Ammon's horn (tissue), 1 donor: Measurements from ENCODE around the gene ELOVL2.
"Not testable (repeated sequence)": the region's sequence is repeated elsewhere in the genome, so short reads cannot be mapped to it uniquely, and the experiment has no call there.

ENCODE experiments used
- DNase-seq: peaks from one replicate; pipeline ENCODE4 v3.0.0-alpha.2; 2016; ENCODE audit warnings: low spot score

The ELOVL2 gene

DNA sequence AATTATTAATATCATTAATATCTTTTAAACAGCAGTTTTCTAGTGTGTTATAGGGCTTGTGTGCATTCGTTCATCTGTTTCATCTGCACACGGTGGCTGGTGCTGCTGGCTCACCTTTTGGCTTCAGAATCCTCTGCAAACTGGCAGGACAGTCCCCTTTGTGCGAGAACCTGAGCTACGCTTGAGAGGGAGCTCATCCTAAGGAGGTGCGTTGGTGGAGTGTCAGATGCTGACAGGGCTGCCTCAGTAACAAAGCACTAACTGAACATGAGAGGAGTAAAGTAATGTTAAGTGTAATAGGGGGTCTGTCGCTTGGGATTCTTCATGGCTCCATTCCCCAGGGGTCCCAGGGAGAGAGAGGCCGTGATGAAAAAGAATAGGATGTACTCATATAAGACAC, 22.4 kb downstream of the ELOVL2 start:
- no peak for DNase-seq

- DNase-seq, result no peak
These were observed 23.1 kb downstream of the ELOVL2 start for GRCh38 chr6:11021003-11021402.

- no peak for DNase-seq
These were observed 25.9 kb downstream of the ELOVL2 start for GRCh38 chr6:11018225-11018624.

DNA sequence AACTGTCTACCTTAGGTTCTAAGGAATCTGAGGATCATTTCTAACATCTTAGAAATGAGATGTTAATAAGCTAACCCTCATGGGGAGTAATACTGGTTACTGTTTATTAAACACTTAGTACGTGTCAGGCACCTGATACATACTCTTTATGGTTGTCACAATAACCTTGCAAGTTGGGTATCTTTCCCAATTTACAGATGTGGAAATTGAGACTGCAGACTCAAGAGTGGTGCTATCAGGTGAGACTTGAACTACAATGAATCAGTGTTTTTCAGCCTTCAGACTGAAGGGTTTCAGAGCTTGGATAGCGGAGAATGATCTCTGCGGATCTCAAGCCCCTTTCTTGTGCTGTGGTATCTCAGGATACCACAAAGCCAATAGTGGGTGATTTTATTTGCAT, 27.0 kb downstream of the ELOVL2 start:
- no peak for DNase-seq

GRCh38 chr6:11016452-11016851, 27.7 kb downstream of the ELOVL2 start:
- DNase-seq, result no peak

- no peak for DNase-seq
These were observed 29.0 kb downstream of the ELOVL2 start for GRCh38 chr6:11015102-11015501.

DNA sequence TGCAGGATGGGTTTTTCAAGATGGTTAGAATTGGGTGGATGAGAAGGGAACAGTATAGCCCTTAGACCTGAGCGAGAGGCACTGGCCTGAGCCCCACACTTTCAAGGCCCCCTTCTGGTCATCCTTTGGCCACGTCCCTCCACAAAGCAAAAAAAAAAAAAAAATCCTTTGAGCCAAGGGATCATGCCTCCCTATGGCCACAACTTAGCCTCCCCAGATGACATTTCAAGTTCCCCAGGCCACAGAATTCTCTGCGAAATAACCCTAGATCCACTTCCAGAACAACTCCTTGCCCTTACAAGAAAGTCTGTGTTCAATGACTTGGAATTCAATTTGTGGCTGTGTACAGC, 30.4 kb downstream of the ELOVL2 start:
- DNase-seq, result no peak

DNA sequence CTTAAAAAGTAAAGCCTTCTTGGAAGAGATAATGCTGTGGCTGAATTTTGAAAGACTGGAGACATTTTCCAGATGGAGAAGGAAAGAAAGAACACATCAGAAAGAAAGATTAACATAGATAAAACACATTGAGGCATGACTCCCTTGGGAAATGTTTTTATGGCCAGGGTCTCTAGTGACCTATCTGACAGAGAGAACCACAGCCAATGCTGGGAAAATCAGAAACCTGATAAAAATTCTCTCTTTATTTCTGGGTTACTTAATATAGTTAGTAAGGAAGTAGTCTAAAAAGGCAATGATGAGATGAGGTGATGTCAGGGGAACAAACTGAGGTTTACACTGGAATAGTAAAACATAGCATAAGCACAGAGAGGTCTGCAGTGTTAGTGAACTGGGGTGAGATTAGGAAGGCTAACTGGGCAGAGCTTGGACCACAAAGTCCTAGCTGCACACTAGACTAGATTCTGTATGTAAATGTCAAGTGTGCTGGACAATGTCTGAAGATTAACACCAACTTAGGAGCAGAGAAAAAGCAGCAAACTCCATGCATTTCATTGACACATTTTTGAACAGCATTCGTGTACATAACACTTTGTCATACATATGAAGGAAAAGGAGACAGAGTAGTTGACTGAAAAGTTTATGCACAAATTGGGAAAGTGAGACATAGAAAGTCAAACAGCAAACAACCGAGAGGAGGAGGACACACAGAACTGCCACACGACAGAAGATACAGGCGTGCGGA, 31.0 kb downstream of the ELOVL2 start:
- no peak for DNase-seq

GRCh38 chr6:11012295-11012754, 31.8 kb downstream of the ELOVL2 start:
- DNase-seq, result no peak

DNA sequence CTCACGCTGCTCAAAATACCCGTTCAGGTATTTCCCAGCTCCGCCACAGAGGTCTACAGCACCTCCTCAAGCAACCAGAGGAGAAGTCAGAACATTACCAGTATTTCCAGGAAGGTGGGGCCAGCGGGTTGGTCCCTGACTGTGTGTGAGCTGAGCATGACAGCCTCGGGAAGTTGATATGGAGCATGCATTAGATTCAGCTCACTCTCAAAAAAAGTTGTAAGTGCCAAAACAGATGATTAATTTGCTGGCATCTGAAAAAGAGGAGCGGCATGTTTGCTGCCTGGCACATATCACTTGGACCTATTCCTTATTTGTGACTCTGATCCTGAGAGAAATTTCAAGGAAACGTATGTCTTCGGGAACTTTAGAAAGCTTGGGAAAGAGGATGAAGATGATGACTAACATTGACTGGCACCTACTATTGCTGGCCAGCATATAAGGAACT, 32.3 kb downstream of the ELOVL2 start:
- DNase-seq, result no peak

- DNase-seq, result no peak
These were observed 34.8 kb downstream of the ELOVL2 start for GRCh38 chr6:11009353-11009752.

GRCh38 chr6:11008821-11009220, 35.3 kb downstream of the ELOVL2 start:
- no peak for DNase-seq

DNA sequence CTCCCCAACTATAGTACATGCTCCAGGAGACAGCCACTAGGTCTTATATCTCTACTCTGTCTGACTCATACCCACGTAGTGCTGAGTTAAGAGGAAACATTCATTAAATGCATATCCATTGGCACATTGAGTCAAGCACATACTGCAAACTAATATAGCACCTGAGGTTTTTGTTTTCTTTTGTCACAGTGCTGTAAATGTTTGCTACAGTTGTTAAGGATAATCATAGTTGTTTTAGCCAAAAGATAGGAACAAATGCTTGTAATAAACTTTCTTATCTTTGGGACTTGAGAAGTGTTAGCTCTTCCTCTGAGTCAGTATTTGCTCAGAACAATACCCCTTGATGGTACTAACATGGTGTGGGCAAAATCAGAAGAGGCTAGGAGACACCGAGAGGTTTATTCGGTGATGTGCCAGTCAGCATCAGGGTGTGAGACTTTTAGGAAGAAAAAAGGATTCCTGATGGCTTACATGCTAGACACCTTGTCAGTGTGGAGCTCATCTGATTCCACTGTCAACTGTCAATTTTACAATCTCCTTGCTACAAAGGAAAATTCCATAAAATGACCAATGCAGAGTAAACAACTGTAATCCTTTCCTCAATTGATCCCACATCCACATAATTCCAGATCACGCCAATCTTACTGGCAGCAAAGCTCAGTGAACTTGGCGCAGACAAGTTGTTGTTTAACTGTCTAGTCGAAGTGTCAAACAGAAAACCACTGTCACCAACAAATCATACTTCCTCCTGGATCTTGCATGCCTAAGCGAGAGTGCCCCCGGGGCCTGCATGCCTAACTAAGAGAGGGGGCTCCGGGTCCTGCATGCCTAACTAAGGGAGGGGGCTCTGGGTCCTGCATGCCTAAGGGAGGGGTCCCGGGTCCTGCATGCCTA, 36.1 kb downstream of the ELOVL2 start:
- DNase-seq, result no peak

GRCh38 chr6:11006061-11006460, 38.0 kb downstream of the ELOVL2 start:
- no peak for DNase-seq

DNA sequence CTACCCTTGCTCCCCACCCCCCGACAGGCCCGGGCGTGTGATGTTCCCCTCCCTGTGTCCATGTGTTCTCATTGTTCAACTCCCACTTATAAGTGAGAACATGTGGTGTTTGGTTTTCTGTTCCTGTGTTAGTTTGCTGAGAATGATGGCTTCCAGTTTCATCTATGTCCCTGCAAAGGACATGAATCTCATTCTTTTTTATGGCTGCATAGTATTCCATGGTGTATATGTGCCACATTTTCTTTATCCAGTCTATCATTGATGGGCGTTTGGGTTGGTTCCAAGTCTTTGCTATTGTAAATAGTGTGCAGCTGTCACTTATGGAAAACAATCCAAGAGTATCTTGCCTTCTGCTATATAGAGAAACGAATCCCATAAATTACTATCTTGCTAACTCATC, 40.8 kb downstream of the ELOVL2 start:
- not testable (repeated sequence) for DNase-seq

GRCh38 chr6:11002176-11002575, 41.9 kb downstream of the ELOVL2 start:
- DNase-seq, result no peak

GRCh38 chr6:10999994-11000393, 44.1 kb downstream of the ELOVL2 start:
- no peak for DNase-seq

DNA sequence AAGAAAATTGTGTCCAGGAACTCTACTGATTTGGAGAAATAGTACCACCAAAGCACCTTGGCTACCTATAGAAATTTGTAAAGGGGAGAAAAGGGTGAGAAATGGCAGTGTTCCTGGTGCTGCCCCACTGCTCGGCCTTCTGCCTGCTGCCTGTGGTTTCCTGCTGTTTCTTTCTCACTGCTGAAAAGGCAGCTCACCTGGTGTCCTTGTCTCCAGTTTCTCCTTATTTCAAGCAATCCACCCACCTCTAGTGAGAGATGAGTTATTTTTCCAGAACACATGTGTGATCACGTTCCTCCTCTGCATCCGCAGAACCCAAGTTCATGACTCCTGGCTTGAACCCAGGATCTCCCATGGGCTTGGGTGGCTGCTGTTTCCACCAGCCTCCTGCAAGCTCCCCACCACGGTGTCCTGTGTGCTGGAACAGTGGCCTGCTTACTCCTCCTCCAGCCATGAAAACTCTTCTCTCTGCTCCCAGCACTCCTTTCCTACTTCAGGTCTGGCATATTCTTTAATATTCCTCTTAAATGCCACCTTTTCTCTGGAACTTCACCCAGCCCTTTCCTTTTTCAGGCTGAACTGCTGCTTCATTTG, 48.9 kb downstream of the ELOVL2 start:
- DNase-seq, result no peak

GRCh38 chr6:10993896-10994295, 50.2 kb downstream of the ELOVL2 start:
- DNase-seq, result no peak

GRCh38 chr6:10991115-10991514, 53.0 kb downstream of the ELOVL2 start:
- DNase-seq, result peak; percentile 49

DNA sequence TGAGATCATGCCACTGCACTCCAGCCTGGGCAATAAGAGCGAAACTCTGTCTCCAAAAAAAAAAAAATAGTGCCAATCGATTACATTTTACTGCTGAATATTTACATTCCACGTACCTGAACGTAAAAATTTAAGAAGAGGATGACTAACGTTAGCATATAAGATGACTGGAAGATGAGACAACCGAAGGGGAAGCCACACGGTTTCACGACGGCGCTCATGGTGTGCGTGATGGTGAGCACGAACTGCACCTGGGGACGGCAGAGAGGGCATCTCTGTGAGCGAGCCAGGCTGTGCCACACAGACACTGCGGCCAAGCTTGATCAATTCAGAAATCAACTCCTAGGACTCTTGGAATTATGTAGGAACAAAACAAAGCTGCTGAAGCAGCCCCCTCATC, 54.5 kb downstream of the ELOVL2 start:
- no peak for DNase-seq

DNA sequence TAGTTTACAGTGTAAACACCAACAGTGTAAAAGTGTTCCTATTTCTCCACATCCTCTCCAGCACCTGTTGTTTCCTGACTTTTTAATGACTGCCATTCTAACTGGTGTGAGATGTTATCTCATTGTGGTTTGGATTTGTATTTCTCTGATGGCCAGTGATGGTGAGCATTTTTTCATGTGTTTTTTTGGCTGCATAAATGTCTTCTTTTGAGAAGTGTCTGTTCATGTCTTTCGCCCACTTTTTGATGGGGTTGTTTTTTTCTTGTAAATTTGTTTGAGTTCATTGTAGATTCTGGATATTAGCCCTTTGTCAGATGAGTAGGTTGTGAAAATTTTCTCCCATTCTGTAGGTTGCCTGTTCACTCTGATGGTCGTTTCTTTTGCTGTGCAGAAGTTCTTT, 59.1 kb downstream of the ELOVL2 start:
- not testable (repeated sequence) for DNase-seq

GRCh38 chr6:10981409-10981808, 62.7 kb downstream of the ELOVL2 start:
- no peak for DNase-seq
